ENCODE data around the gene INTS15. TPM values are rescaled to one million over a fixed set of nuclear protein-coding genes. Genes with fewer than 3 reads are reported as not detected.
A peak's percentile ranks its signal among the peaks of the same experiment; 100 is the strongest.

The INTS15 gene
- total RNA-seq = 10 to 100 TPM; 34.0 to 95.7 (median 53.0) TPM

DNA sequence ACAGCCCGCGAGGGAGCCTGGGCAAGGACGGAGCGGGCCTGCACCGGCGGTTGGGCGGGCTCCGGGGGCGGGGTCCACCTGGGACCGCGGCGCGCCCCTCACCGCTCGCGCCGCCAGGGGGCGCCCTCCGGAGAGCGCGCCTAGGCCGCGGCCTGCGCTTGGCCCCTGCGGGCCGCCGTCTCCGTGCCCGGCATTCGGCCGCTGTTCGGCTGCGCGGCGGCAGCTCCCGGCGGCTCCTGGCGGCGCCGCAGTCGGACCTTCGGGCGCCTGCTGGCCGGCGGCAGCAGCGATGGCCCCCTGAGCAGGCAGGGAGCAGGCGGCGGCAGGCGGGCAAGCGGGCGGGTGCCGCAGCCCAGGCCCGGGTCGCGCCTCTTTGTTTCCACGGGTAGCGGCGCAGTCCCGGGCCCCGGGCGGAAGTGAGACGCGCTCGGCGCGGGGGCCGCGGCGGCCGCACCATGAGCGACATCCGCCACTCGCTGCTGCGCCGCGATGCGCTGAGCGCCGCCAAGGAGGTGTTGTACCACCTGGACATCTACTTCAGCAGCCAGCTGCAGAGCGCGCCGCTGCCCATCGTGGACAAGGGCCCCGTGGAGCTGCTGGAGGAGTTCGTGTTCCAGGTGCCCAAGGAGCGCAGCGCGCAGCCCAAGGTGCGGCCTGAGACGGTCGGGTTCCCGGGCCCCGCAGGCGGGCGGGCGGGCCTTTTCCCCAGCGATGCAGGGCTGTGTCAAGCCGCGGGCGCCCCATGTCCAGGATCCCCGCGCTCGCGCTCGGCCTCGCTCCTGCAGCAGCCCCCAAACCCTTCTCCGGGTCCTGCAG, at the start of gene INTS15:
TSS of gene INTS15 (plus strand) at position 193 of the 816 bp plus-strand sequence. CDS start at position 456, 263 bp downstream.
- peak; percentile 71 to 88 (median 88) for DNase-seq
- Histone ChIP-seq H3K36me3 (peaks cover 0 to 45% (median 0%) of the 10 kb centered on the region in 3 donors), H3K27ac (peak within 1 kb of the TSS; percentile 77 to 97 (median 89)), H3K4me3 (peak within 1 kb of the TSS; percentile 59 to 90 (median 76)), H3K27me3 (no peaks in the 10 kb centered on the region), H3K4me1 (peaks cover 0 to 17% (median 11%) of the 10 kb centered on the region in 4 donors), H3K9me3 (no peaks in the 10 kb centered on the region)
- TF ChIP-seq POLR2A (IDR thresholded peaks at IDR 0.05) (peak in 1 of 2 donors; percentile 88), CTCF (IDR thresholded peaks at IDR 0.05) (peak; percentile 70 to 98 (median 94))

- H3K36me3 ChIP-seq = no peaks in the 10 kb centered on the region
- no peak overlapping the region for H3K27ac ChIP-seq
- no peaks in the 10 kb centered on the region for H3K27me3 ChIP-seq
- TF ChIP-seq CTCF (IDR thresholded peaks at IDR 0.05) (no peak), POLR2A (IDR thresholded peaks at IDR 0.05) (no peak)
- no peak for DNase-seq
- H3K4me1 ChIP-seq = no peaks in the 10 kb centered on the region
- H3K9me3 ChIP-seq = no peaks in the 10 kb centered on the region
- H3K4me3 ChIP-seq = no peak overlapping the region
Measured at GRCh38 chr7:6542368-6542767, 47.5 kb upstream of the INTS15 start.

GRCh38 chr7:6545398-6546126, 44.3 kb upstream of the INTS15 start:
- Histone ChIP-seq H3K27me3 (no peaks in the 10 kb centered on the region), H3K4me3 (no peak overlapping the region), H3K9me3 (no peaks in the 10 kb centered on the region), H3K4me1 (no peaks in the 10 kb centered on the region), H3K27ac (no peak overlapping the region), H3K36me3 (no peaks in the 10 kb centered on the region)
- no peak for TF ChIP-seq POLR2A (IDR thresholded peaks at IDR 0.05)
- no peak for TF ChIP-seq CTCF (IDR thresholded peaks at IDR 0.05)
- no peak for DNase-seq

- Histone ChIP-seq H3K27me3 (no peaks in the 10 kb centered on the region), H3K9me3 (no peaks in the 10 kb centered on the region), H3K4me1 (no peaks in the 10 kb centered on the region), H3K27ac (no peak overlapping the region), H3K36me3 (no peaks in the 10 kb centered on the region), H3K4me3 (no peak overlapping the region)
- no peak for TF ChIP-seq POLR2A (IDR thresholded peaks at IDR 0.05)
- no peak for TF ChIP-seq CTCF (IDR thresholded peaks at IDR 0.05)
- DNase-seq = no peak
Measured at GRCh38 chr7:6546498-6547251, 43.1 kb upstream of the INTS15 start.

DNA sequence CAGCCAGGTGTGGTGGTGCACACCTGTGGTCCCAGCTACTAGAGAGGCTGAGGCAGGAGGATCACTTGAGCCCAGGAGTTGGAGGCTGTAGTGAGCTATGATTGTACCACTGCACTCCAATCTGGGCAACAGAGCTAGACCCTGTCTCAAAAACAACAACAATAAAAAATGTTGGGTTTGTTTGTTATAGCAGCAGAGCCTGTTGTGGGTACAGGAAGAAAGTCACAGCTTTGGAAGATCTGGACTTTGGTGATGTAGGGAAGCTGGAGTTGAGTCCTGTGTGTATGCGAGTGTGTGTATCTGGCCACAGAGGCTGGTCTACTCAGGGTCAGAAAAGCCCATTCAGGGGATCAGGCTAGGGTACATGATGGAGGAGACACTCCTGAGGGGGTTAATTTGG, 42.4 kb upstream of the INTS15 start:
- no peaks in the 10 kb centered on the region for H3K36me3 ChIP-seq
- no peak overlapping the region for H3K27ac ChIP-seq
- TF ChIP-seq CTCF (IDR thresholded peaks at IDR 0.05) = no peak
- no peak for TF ChIP-seq POLR2A (IDR thresholded peaks at IDR 0.05)
- H3K9me3 ChIP-seq = no peaks in the 10 kb centered on the region
- DNase-seq = no peak
- no peaks in the 10 kb centered on the region for H3K27me3 ChIP-seq
- H3K4me1 ChIP-seq = no peaks in the 10 kb centered on the region
- H3K4me3 ChIP-seq = no peak overlapping the region
